GM18502 (cell line): ENCODE results near the gene PTCRA.
"Not testable (repeated sequence)": the region's sequence is repeated elsewhere in the genome, so short reads cannot be mapped to it uniquely, and the experiment has no call there.

Source experiments
- ATAC-seq: cut with Tn5 transposase; IDR thresholded peaks from one replicate; pipeline ENCODE4 v1.9.1; 2021; ENCODE audit warnings: mild to moderate bottlenecking; ENCODE audit not compliant: unreplicated experiment, poor library complexity

The PTCRA gene, protein sequence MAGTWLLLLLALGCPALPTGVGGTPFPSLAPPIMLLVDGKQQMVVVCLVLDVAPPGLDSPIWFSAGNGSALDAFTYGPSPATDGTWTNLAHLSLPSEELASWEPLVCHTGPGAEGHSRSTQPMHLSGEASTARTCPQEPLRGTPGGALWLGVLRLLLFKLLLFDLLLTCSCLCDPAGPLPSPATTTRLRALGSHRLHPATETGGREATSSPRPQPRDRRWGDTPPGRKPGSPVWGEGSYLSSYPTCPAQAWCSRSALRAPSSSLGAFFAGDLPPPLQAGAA

DNA sequence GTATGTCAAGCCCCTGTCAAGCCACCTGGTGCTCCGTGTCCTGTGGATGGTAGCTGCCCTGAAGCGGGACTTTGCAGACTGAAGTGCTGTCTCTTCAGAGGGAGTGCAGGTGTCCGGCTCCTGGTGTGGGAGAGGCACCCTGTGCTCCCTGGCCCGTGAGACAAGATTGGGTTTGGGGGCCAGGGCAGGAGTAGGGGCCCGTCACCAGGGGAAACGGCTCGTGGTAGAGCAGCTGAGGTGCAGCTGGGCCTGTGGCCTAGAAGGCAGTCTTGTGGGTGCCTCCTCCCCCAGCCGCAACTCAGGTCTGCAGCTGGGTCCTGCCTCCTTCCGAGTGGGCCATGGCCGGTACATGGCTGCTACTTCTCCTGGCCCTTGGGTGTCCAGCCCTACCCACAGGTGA is at the start of gene PTCRA:
TSS of gene PTCRA (plus strand) at position 322 of the 400 bp plus-strand sequence. CDS start at position 339, 17 bp downstream.
- no peak for ATAC-seq

DNA sequence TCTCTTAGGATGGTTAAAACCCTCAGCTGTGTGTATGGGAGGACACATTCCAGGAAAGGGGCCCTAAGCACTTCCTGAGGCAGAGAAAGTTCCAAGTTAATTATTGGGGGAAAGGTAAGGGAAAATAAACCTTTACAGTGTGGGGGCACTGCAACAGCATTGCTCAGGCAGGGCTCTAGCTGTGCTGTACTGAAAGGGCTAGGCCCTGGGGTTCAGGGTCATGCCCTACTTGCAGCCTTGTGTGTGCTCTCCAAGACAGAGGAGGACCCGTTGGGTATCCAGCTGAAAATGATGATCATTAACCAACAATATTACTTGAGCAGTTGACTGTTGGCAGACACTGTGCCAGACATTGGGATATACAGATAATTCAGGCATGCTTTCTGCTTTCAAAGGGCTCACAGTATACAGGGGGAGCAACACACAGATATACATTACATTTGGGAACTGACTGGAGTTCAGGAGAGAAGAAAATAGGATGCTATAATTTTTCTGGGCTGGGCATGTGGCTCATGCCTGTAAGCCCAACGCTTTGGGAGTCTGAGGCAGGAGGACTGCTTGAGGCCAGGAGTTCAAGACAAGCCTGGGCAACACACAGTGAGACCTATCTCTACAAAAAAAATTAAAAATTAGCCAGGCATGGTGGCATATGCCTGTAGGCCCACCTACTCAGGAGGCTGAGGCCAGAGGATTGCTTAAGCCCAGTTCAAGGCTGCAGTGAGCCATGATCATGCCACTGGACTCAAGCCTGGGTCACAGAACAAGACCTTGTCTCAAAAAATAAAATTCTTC is 45.5 kb upstream of the PTCRA start:
- no peak for ATAC-seq

DNA sequence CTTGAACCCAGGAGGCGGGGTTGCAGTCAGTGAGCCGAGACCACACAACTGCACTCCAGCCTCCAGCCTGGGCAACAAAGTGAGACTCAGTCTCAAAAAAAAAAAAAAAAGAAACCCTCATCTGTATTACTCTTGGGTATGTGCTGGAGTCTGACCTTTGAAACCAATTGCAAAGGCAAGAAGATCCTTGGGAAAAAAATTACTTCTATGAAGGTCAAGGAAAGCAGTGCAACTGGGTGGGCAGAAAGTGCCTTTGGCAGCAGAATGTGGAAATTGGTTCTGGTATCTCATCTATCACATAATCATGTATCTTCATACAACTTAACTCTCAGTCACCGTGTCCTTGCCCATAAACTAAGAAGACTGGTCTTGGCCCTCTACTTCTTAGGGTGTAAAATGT is 44.1 kb upstream of the PTCRA start:
- no peak for ATAC-seq

DNA sequence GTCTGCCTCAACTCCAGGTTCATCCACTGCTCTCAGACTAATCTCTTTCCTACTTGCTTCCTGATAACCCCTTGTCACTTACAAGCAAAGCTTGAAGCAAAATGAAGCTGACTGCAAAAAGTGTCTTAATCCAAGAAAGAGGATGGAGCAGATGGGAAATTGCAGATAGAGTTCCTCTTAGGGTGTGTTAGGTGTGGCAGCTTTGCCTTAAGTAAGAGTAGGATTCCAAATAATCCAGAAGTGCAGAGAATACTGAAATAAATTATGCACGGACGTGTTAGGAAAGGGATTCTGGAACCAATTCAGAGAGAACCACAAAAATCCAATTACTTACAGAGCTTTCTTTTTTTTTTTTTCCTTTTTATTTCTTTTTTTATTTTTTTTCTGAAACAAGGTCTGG is 42.5 kb upstream of the PTCRA start:
- no peak for ATAC-seq

DNA sequence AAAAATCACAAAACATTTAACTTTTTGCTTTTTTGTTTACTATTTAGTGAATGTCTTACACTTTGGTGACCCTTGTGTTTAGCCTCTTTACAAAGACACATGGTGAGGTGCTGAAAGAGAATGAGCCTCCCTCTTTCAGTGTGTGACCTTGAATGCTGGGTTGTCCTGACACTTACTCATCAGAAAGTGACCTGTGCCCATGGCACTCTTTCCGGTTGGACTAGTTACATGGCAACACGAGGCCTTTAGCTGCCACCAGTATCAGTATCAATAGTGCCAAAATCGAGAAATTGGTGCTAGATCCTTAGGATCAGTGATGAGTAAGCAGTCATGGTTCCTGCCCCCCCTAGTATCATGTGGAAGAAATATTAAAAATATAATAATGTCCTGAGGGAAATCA is 38.2 kb upstream of the PTCRA start:
- ATAC-seq: no peak

DNA sequence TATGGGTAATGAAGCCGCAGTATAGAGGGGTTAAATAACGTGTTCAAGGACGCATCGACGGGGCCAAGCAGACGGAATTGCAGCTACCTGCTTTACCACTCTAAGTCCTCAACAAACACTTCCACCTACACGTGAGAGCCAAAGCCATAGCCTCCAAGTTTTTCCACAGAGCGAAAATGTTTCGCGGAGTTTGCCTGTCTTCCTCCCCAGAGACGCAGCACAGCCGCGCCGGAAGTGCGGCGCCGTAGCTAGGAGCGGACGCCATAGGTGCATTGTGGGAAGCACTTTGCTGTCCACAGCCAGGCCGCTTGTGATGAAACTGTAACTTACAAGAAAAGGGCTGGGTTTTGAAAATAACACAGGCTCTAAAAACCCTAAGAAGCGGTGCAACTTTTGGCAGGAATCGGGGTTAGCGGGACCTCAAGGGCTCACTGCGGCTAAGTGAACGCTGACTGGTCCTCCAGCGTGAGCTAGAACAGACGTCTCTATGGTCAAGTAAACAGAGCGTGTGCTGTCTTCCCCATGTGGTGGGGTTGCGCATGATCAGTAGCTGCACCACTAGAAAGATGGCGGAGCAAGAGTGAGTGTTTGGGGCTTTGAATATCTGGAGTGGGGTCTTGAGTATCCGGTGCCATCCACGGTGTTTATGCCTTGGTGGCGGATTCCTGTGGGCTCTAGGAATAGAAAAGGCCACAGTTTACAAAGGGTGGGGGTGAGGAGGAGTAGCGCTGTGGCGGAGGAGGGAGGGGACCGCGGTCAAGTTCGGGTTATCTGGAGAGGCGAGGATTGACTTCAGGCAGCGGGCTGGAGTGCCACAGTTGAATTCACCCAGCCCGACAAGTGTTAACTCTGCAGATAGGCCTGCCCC is 36.2 kb upstream of the PTCRA start, which contains the start of gene RPL7L1:
TSS of gene RPL7L1 (plus strand) at position 245 of the 868 bp plus-strand sequence. CDS start at position 540, 295 bp downstream.
- ATAC-seq: peak; percentile 94

DNA sequence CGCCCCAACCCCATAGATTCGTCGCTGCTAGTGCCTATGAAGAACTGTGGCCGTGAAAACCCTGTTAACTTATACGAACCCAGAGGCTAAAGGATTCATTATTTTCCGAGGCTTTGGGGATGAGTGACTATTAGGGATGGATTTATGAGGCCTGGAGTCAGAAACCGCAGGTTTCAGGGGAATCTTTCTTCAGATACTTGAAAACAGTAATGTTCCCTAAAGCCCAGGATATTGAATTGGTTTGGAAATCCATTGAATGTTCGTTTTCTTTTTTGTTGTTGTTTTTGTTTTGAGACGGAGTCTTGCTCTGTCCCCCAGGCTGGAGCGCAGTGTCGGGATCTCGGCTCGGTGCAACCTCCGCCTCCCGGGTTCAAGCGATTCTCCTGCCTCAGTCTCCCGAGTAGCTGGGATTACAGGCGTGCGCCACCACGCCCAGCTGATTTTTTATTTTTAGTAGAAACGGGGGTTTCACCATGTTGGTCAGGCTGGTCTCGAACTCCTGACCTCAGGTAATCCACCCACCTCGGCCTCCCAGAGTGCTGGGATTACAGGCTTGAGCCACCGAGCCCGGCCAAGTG is 35.5 kb upstream of the PTCRA start:
- ATAC-seq: not testable (repeated sequence)

DNA sequence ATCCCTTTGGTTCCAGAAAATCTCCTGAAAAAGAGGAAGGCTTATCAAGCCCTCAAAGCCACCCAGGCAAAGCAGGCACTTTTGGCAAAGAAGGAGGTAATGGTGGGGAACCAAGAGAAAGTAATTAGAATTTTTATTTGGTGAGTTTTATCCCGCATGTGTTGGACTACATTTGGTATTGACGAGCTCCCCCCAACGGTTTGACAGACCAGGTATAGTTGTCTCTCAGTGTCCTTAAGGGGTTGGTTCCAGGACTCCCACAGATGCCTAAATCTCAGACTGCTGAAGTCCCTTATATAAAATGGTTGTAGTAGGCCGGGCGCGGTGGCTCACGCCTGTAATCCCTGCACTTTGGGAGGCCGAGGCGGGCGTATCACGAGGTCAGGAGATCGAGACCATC is 35.0 kb upstream of the PTCRA start:
- not testable (repeated sequence) for ATAC-seq

DNA sequence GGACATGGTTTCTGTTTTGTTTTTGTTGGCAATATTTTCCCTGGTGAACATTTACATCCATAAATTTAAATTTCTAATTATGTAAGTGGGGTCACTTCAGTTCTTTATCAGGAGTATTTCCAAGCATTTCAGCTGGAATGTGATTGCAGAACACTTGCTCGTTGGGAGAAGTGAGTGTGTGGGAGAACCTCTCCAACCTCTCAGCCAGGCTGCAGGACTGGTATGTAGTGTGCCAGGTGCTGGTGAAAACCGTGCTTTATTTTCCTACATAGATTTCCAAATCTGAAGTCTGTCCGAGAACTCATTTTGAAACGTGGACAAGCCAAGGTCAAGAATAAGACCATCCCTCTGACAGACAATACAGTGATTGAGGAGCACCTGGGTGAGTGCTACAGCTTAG is 30.2 kb upstream of the PTCRA start:
- no peak for ATAC-seq

DNA sequence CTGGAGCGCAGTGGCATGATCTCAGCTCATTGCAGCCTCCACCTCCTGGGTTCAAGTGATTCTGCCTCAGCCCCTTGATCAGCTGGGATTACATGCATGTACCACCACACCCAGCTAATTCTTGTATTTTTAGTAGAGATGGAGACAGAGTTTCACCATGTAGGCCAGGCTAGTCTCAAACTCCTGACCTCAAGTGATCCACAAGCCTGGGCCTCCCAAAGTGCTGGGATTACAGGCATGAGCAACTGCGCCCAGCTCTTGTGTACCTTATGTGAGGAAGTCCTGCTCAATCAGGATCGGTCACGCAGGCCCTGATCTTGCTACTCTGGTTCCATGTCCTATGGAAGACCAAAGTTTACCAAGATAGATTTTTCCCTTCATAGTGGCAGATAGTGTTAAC is 27.7 kb upstream of the PTCRA start:
- not testable (repeated sequence) for ATAC-seq

DNA sequence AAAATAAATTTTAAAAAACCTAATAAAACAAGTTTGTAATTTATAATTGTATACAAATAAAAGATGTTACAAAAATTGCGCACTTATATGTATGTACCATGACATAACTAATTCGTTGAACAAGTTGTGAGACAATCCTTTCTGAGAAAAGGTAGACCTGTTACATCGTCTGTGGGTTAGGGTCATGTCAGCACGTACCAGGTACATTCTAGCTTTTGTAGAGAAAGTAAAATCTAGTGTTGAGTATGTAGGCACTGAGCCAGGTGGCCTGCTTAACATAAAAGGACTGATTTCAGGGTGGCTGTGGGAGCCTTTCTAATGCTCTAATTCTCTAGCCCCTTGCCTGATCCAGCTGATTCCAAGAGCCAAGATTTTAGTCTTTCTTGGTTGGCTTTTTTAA is 26.0 kb upstream of the PTCRA start:
- no peak for ATAC-seq

DNA sequence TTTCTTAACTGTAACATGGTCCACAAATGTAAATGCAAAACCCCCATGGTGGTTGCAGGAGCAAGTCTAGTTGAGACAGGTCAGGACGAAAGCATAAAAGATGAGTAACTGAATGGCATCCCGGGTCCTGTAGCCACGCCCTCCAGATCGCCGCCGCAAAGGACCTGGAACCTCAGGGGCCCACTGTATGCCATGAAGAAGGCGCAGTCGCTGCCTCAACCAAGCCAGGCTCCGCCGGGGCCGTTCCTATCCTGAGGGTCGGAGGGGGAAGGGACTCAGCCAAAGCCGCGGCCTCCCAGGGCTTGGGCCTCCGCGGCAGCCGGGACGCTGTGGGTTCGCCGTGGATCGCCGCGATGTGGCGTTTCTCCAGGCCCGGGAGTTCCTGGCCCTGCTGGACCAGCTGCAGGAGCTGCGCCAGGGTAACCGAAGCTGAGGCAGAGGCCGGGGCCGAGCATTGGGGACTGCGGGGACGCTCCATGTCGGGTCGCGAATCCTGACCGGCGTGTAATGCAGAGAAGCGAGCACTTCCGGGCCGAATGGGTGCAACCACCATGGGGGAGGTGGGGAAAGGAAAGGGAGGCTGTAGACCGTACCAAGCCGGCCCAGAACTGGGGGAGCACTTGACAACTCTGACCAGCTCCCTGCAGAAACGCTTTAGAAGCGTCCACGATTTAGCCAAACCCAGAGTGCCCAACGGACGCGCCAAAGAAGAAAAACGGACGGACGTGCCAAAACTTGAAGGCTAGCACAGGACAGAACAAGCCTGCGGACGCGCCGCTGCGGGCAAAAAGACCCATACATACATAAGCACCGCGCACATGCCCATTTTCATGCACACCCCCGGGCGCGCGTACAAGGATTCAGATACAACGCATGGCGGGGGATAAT is 25.3 kb upstream of the PTCRA start:
- ATAC-seq: peak; percentile 84

DNA sequence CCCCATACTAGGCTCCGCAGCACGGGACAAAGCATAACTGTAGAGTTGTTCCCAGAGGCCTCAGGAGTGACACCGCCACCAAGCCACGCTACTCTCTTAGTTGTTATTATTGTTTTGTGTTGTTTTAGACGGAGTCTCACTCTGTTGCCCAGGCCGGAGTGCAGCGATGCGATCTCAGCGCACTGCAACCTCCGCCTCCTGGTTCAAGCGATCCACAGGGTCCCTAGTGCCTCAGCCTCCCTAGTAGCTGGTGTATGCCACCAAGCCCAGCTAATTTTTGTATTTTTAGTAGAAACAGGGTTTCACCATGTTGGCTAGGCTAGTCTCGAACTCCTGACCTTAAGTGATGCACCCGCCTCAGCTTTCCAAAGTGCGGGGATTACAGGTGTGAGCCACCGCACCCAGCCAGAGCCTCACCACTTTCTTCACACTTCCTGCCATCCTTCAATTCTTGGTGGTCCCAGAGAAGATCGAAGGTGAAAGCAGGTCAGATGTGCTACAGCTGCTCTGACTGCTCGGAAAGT is 24.6 kb upstream of the PTCRA start:
- ATAC-seq: no peak

DNA sequence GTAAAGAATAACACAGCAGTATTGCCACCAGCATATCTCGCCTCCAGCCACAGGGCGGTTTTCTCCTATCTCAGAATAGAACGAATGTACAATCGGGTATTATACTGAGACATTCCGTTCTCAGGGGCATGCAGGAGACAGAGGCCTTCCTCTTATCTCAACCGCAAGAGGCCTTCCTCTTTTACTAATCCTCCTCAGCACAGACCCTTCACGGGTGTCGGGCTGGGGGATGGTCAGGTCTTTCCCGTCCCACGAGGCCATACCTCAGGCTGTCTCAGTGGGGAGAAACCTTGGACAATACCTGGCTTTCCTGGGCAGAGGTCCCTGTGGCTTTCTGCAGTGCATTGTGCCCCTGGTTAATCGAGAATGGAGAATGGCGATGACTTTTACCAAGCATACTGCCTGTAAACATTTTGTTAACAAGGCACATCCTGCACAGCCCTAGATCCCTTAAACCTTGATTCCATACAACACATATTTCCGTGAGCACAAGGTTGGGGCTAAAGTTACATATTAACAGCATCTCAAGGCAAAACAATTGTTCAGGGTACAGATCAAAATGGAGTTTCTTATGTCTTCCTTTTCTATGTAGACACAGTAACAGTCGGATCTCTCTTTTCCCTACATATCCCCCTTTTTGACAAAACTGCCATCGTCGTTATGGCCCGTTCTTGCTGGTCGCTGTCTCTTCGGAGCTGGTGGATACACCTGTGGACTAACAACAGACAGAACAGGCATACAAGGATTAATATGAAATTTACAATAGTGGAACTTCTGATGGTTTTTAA is 21.6 kb upstream of the PTCRA start:
- not testable (repeated sequence) for ATAC-seq

DNA sequence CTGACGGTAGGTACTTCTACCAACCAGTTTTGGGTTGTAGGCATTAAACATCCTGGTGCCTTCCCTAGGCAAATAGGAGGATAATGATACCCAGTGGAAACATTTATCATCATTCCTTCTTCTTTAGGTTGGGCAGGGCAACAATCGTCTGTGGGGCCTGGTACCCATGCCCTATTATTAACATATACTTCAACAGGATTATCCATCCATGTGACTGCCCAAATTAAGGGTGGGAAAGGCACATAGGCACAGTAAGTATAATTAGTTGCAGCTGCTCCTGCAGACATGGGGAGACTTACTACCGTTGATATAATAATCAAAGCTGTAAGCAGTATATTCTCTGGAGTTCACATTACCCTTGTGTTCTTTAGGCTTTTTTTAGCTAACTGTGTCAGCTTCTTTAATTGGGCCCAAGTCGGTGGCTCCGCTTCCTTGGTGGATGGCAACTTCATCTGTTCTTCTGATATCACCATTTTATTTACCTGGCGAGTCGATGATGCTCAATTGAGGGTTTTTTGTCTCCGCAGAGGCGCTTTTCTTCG is 19.6 kb upstream of the PTCRA start:
- no peak for ATAC-seq

DNA sequence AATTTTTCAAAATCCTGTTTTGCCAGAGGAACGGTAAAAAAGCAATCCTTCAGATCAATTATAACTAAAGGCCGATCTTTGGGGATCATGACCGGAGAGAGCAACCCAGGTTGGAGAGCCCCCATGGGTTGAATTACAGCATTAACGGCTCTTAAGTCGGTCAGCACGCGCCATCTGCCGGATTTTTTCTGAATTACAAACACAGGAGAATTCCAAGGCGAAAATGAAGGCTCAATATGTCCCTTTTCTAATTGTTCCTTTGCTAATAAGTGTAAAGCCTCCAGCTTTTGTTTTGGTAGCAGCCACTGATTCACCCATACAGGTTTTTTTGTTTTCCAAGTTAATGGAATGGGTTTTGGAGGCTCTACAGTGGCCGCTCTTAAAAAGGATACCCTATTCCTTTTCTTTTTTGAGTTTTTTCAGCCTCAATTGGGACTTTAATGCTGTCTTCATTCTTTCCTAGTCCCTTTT is 16.9 kb upstream of the PTCRA start:
- ATAC-seq: no peak

DNA sequence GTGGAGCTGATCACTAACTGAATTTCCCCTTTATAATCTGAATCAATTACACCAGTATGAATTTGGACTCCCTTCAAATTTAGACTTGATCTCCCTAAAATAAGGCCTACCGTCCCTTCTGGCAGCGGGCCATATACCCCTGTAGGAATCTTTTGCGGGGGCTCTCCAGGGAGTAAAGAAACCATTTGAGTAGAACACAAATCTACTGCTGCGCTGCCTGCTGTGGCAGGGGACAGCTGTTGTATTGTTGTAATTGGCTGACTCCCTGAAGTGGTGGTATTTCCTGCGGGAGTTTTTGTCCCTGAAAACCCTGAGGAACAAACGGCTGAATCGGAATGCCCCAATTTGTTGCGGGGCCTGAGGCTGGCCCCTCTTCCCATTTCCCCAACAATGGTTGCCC is 16.0 kb upstream of the PTCRA start:
- no peak for ATAC-seq

DNA sequence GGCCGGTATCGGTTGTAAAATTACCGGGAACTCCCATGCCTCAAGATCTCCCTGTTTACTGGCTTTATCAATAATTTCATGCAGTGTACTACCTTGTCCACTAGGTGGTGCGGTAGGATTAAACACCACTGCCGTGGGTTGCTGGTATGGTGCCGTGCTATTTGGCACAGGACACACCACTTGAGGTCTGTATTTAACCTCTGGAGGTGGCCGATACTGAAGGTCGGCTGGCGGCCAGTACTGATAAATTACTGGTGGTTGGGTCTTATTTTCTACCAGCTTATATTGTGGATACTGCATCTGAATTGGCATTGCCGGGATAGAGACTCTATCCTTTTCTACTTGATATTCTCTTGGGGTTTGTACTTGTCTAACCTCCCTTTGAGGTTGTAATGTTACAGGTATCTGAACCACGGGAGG is 14.3 kb upstream of the PTCRA start:
- peak; percentile 57 for ATAC-seq
